GM21717 (cell line): ENCODE measurements around the gene KCTD4.

Source experiments
- ATAC-seq: cut with Tn5 transposase; IDR thresholded peaks from one replicate; pipeline ENCODE4 v1.9.1; 2021; ENCODE audit warnings: mild to moderate bottlenecking, moderate library complexity; ENCODE audit not compliant: unreplicated experiment

The KCTD4 gene

DNA sequence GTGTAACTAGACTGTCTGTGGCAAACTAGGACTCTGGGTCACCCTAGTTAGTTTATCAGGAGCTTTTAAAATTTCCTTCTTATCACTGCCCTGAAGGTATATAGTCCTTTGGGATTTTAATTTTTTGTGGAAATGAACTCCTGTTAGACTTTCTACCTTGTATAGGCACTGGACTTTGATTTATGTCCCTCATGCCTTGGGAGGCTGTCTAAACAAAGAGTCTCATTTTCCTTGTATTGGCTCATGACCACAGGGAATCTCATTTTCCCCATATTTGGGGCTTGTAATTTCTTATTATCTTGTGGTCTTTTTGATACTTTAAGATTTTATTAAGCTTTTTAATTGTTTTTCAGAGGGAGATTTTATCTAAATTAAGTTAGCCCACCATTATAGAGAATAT is 21.4 kb downstream of the KCTD4 start:
- ATAC-seq, result no peak

DNA sequence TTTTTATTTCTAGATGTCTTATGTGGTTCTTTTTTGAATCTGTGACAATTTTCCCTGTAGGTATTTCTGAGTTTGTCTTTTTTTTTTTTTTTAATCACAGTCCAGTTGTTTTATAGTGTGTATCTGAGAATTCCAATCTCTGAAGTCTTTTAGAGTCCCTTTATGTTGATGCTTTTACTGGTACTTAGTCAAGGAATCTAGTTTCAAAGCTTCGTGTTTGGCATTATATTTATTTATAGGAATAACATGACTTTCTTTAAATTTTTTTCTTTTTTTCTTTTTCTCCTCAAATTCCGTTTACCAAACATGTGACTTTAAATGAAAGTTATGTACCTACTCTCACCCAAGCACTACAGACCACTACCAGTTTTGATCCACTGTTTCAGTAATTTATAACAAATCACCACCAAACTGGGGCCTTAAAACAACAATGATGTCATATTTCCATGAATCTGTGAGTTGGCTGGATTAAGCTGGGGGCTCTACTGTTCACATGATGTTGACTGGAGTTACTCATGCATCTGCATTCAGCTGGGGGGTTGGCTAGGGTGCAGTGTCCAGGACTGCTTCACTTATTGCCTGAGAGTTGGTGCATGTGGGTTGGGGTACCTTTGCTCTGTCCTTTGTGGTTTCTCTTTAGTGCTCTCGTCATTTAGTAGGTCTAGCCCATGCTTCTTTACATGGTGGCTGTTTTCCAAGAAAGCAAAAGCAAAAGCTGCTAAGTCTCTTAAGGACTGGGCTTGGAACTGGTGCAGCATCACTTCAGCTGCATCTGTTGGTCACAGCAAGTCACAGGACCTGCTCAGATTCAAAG is 22.3 kb downstream of the KCTD4 start:
- no peak for ATAC-seq

DNA sequence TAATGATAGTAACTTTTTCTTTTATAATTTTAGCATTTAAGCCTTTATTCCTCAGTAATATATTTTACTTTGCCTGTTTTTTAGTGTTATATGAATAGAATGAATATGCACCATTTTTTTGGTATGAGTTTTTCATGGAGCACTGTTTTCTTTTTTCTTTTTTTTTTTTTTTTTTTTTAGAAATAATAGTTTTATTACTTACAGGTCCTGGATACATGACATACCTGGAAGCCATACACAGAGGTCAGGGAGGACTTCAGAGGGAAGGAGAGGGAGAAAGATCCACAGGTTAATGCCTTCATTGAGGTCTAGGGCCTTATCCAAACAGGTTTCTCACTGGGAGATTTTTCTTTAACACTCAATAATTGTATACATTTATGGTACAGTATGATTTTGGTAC is 26.4 kb downstream of the KCTD4 start:
- no peak for ATAC-seq

DNA sequence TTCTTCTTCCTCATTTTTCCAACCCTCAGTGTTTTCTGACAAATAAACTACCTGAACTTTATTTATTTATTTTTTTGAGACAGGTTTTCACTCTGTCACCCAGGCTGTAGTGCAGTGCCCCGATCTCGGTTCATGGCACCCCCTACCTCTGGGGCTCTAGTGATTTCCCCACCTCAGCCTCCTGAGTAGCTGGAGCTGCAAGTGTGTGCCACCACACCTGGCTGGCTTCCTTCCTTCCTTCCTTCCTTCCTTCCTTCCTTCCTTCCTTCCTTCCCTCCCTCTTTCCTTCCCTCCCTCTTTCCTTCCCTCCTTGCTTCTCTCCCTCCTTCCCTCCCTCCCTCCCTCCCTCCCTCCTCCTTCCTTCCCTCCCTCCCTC is 32.3 kb downstream of the KCTD4 start:
- ATAC-seq, result no peak

DNA sequence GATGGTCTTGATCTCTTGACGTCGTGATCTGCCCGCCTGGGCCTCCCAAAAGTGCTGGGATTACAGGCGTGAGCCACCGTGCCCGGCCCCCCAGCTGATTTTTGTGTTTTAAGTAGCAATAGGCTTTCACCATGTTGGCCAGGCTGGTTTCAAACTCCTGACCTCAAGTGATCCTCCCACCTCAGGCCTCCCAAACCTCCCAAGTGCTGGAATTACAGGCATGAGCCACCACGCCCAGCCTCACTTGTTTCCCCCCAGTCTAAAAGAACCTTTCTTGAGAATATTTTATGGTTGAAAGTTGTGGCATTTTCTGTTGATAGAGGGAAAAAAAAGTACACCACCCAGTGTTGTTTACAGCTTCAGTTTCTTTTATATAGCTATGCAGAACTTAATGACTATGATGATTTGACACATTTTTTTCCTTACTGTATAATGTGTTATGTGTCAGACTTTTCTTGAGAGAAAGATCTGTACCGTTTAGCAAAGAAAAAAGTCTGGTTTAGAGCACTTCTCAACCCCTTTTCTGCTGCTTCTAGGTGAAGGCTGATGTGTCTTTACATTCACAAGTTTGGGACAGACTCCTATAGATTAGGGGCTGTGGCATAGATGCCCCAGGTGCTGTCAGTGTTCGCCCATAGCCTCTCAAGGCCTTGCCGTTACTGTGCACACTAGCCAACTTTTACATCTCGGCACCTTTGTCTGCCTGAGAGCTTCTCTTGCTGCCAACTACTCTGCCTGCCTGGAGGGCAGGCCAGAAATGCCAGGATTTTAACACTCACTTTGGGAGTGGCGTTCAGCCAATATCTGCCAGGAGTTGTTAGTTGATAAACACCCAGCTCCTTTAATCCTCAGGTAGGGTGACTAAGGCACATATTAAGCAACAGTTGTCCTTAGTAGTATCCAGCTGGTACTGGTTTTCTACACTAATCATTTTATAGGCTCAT is 33.0 kb downstream of the KCTD4 start:
- ATAC-seq, result no peak

DNA sequence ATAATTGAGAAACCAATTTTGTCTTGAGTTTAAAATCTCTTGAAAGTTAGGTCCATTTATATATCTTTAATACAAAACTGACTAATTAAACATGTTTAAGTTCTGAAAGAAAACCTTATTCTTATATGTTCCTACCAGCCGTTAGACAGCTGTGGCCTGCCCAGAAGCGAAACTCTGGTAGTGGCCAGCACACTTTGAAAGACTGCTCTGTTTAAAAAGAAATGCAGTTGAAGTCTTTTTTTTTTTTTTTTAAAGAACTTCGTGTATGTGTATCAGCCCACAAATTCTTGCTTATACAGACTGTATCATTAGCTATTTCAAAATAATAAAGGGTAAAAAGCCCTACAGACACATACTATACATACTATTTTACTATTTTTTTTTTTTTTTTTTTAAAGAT is 34.0 kb downstream of the KCTD4 start:
- ATAC-seq, result no peak

DNA sequence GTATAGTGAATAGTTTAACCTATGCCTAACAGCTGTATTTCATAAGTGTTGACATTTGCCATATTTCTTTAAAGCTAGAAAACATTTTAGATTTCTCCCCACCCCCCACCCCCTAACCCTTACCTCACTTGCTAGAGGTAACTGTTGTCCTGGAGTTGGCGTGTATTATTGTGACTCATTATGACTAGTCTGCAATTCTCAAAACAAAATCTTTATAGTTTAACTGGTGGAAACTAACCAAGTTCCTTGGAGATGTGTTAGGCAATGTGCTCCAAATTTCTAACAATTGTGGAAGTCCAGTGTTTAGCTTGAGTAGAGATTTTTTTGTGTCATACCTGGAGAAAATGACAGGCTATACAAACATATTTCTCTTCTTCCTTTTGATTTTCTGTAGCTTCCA is 38.0 kb downstream of the KCTD4 start:
- ATAC-seq, result no peak

DNA sequence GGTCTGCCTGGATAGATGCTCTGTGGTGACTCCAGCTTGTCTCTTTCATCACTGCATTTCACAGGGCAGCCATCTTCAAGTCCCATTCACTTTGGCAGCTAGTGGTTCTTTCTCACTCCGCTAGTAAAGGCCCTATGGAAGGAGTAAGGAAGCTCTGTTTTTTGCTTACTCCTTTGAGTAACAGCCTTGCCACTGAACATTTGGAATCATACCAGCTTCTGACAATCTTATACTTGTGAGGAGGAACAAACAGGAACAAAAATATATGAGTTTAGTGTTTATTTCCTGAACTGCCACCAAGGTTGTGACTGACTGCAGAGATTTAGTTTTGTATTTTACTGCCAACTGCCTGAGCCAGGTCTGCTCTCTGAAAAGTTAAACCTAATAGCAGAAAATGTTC is 38.7 kb downstream of the KCTD4 start:
- ATAC-seq, result no peak

DNA sequence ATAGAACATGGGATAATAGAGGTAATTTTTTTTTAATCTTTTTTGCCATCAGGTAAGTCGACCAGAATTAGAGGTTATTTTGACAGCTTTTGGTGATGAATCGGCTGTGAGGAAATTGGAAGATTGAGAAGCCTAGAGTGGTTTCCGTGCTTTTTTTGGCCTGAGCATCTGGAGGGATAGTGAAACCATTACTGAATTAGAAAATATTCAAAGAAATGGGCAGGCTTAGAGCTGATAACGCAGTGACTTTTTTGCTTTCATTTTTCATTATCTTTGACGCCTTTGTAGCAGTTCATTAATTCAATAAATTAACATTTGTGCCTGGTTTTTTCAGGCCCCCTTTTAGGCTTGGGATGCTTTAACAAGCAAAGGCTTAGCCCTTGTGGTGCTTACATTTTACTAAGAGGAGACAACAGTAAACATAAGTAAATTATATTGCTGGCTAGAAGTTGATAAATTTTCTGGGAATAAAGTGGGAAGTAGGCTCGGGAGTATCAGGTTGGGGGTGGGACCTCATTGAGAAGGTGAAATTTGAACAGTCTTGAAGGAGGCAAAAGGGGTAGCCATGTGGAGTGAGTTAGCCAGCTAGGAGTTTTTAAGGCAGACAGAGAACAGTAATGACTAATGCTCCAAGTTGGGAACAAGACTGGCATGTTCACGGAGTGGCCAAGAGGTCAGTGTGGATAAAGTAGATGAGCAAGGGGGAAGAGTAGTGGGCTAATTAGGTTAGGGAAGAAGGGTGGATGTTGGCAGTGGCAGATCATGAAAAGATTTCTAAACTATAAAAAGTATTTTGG is 44.1 kb downstream of the KCTD4 start:
- no peak for ATAC-seq

DNA sequence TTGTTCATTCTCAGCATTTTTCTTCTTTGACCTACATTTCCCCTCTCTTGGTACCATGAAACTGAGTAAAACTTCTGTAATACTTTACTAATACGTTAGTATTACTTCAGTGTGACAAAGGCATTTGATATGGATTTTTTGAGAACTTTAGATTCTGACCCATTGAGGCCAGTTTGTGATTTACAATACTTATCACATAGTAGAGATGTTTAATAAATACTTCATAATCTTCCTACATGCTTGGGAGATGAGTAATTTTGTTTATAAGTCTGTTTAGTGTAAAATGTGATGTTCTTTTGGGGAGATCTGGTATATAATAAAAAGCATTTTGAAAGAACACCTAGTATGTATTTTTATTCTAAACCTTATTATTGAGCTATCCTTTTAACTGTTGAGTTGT is 50.9 kb downstream of the KCTD4 start:
- no peak for ATAC-seq

DNA sequence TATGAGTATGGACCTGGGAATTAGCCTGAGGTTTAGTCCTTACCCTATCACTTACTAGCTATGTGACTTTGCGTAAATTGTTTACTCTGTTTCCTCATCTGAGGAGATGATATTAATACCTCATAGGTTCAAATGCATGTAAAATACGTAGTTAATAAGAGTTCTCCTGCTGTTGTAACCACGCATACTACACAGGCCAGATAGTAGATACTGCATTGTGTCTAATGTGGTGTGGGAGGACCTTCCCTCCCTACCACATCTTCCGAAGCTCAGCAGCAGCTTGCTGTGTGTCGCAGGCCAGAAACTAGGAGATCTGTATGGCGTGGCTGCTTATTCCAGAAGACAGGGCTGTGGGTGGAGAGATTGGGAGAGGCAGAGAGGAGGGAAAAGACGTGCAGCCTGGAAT is 57.5 kb downstream of the KCTD4 start:
- no peak for ATAC-seq
